H1 (cell line): ENCODE results near the gene ABCA2.

Experiments used
- CTCF ChIP-seq, 3 experiments: IDR thresholded peaks; 1 replicate in 2 of 3; 2 replicates in 1 of 3; pipeline versions ENCODE4 v1.5.1 to v1.6.1; 2011; ENCODE audit warnings: low read length in 3 of 3, mild to moderate bottlenecking in 3 of 3, inconsistent platforms in 2 of 3, low read depth in 1 of 3, moderate library complexity in 1 of 3; ENCODE audit not compliant: insufficient read depth in 1 of 3; ENCODE audit errors: control extremely low read depth in 1 of 3
- EZH2 ChIP-seq: fragments of 200-600 bp; sonication (generic); IDR thresholded peaks from 2 replicates; pipeline ENCODE4 v1.7.1; 2012; ENCODE audit warnings: low read depth, mild to moderate bottlenecking, moderate library complexity, low read length, inconsistent platforms; ENCODE audit not compliant: severe bottlenecking
- POLR2A ChIP-seq, 2 experiments: IDR thresholded peaks; 1 replicate in 1 of 2; 2 replicates in 1 of 2; pipeline ENCODE4 v1.6.1; 2011; ENCODE audit warnings: low read depth in 2 of 2, low read length in 2 of 2, mild to moderate bottlenecking in 2 of 2; ENCODE audit errors: control extremely low read depth in 1 of 2
- TCF12 ChIP-seq: IDR thresholded peaks from 2 replicates; pipeline ENCODE4 v1.6.1; 2011; ENCODE audit warnings: low read depth, mild to moderate bottlenecking, low read length

- TF ChIP-seq CTCF (IDR thresholded peaks at IDR 0.05; ENCODE audit: control extremely low read depth in 1 of 3, insufficient read depth in 1 of 3, low read depth in 1 of 3, low read length in 3 of 3) = no peak
- no peak for TF ChIP-seq EZH2
- no peak for TF ChIP-seq TCF12
- no peak for TF ChIP-seq POLR2A (IDR thresholded peaks at IDR 0.05; ENCODE audit: control extremely low read depth in 1 of 2, low read depth in 2 of 2, low read length in 2 of 2)
Observed at GRCh38 chr9:136997371-136997770, 30.7 kb downstream of the ABCA2 start.
